HG03342 (cell line): ENCODE results near the gene BCO1.

Experiments used
- ATAC-seq: cut with Tn5 transposase; IDR thresholded peaks from one replicate; pipeline ENCODE4 v1.9.1; 2021; ENCODE audit warnings: mild to moderate bottlenecking, moderate library complexity; ENCODE audit not compliant: unreplicated experiment

The BCO1 gene

GRCh38 chr16:81231014-81231413 lies 7.5 kb upstream of the BCO1 start:
- no peak for ATAC-seq

- ATAC-seq, result no peak
Observed at GRCh38 chr16:81232740-81233367, 5.6 kb upstream of the BCO1 start.

GRCh38 chr16:81237282-81237681 lies 1.2 kb upstream of the BCO1 start:
- ATAC-seq, result no peak

GRCh38 chr16:81237942-81238295 lies 570 bp upstream of the BCO1 start:
- no peak for ATAC-seq

- no peak for ATAC-seq
Observed at GRCh38 chr16:81239367-81240121, 1.1 kb downstream of the BCO1 start.

GRCh38 chr16:81241706-81242105 lies 3.2 kb downstream of the BCO1 start:
- no peak for ATAC-seq

- ATAC-seq, result no peak
Observed at GRCh38 chr16:81242977-81243618, 4.6 kb downstream of the BCO1 start.

GRCh38 chr16:81243942-81244341 lies 5.5 kb downstream of the BCO1 start:
- ATAC-seq, result no peak

GRCh38 chr16:81251871-81252270 lies 13.4 kb downstream of the BCO1 start:
- ATAC-seq, result no peak

GRCh38 chr16:81253141-81253540 lies 14.7 kb downstream of the BCO1 start:
- no peak for ATAC-seq

GRCh38 chr16:81254922-81255526 lies 16.5 kb downstream of the BCO1 start:
- ATAC-seq, result no peak

- no peak for ATAC-seq
Observed at GRCh38 chr16:81259916-81260315, 21.4 kb downstream of the BCO1 start.

- ATAC-seq, result no peak
Observed at GRCh38 chr16:81261049-81261648, 22.7 kb downstream of the BCO1 start.

GRCh38 chr16:81263470-81264220 lies 25.2 kb downstream of the BCO1 start:
- no peak for ATAC-seq

GRCh38 chr16:81264386-81264785 lies 25.9 kb downstream of the BCO1 start:
- no peak for ATAC-seq

GRCh38 chr16:81265052-81265451 lies 26.6 kb downstream of the BCO1 start:
- no peak for ATAC-seq

- ATAC-seq, result no peak
Observed at GRCh38 chr16:81265658-81266451, 27.4 kb downstream of the BCO1 start.

GRCh38 chr16:81266680-81267095 lies 28.2 kb downstream of the BCO1 start:
- no peak for ATAC-seq

- no peak for ATAC-seq
Observed at GRCh38 chr16:81268509-81268908, 30.0 kb downstream of the BCO1 start.
